HepG2 (cell line): ENCODE results near the gene CNTN2. TPM values are rescaled to one million over a fixed set of nuclear protein-coding genes. Genes with fewer than 3 reads are reported as not detected.

Experiments used
- GMEB2 ChIP-seq: IDR thresholded peaks from 2 replicates; pipeline ENCODE4 v1.6.1; 2016; ENCODE audit warnings: missing biosample characterization, missing genetic modification reagents, low read depth
- KDM5B ChIP-seq: sonication (generic); formaldehyde crosslinking; IDR thresholded peaks from 2 replicates; pipeline ENCODE4 v1.4.0; 2020; ENCODE audit warnings: missing genetic modification reagents, mild to moderate bottlenecking, borderline replicate concordance
- PAF1 ChIP-seq: IDR thresholded peaks from 2 replicates; pipeline ENCODE4 v1.6.1; 2016; ENCODE audit warnings: missing genetic modification reagents, missing compliant biosample characterization
- SALL2 ChIP-seq: sonication (generic); formaldehyde crosslinking; IDR thresholded peaks from 2 replicates; pipeline ENCODE4 v1.8.1; 2023; ENCODE audit warnings: mild to moderate bottlenecking, missing genetic modification reagents, inconsistent platforms
- SIN3A ChIP-seq: IDR thresholded peaks from 2 replicates; pipeline ENCODE4 v1.6.1; 2011; ENCODE audit warnings: low read depth, mild to moderate bottlenecking, control low read depth, low read length, borderline replicate concordance
- TOPORS ChIP-seq: sonication (generic); formaldehyde crosslinking; IDR thresholded peaks from 2 replicates; pipeline ENCODE4 v1.8.0; 2023; ENCODE audit warnings: mild to moderate bottlenecking, missing genetic modification reagents
- ZNF333 ChIP-seq: sonication (generic); formaldehyde crosslinking; IDR thresholded peaks from 2 replicates; pipeline ENCODE4 v1.4.0; 2020; ENCODE audit warnings: mild to moderate bottlenecking, missing genetic modification reagents, borderline replicate concordance
- ZNF354B ChIP-seq: sonication (generic); formaldehyde crosslinking; IDR thresholded peaks from 2 replicates; pipeline ENCODE4 v1.8.0; 2022; ENCODE audit warnings: mild to moderate bottlenecking, missing genetic modification reagents
- ZNF570 ChIP-seq: sonication (generic); formaldehyde crosslinking; IDR thresholded peaks from 2 replicates; pipeline ENCODE4 v1.4.0; 2020; ENCODE audit warnings: mild to moderate bottlenecking, missing genetic modification reagents, borderline replicate concordance
- polyA plus RNA-seq, 8 experiments: library from polyadenylated mRNA; depleted of rRNA in 3 of 8; stranded (reverse) in 7 of 8; unstranded in 1 of 8; fragments of >200 nt; fragmentation: Illumina TruSeq in 4 of 8; extraction: Trizol in 4 of 8; gene quantifications; 2 replicates each; pipeline versions ENCODE4 v1.2.1 to v1.2.3, GENCODE V29; 2011 to 2016; ENCODE audit warnings: low read depth in 4 of 8, missing spikeins in 1 of 8, mixed read lengths in 1 of 8; ENCODE audit not compliant: insufficient read depth in 1 of 8
- total RNA-seq, 5 experiments: library from RNA; depleted of rRNA; stranded (reverse); fragments of >200 nt; fragmentation: Illumina TruSeq; extraction: Trizol; gene quantifications; 2 replicates each; pipeline ENCODE4 v1.2.3, GENCODE V29; 2016; ENCODE audit warnings: low read depth in 1 of 5
- TF ChIP-seq, protein P1 (sequence below): sonication (generic); formaldehyde crosslinking; IDR thresholded peaks from 2 replicates; pipeline ENCODE4 v1.4.0; 2020; ENCODE audit warnings: missing genetic modification reagents

CNTN2 gene
- total and polyA plus RNA-seq, 2 of the 13 experiments (the other 11 are each of a cell fraction or from before 2014, with no cell fraction given) = not detected

GRCh38 chr1:205003358-205004131, 39.5 kb upstream of the CNTN2 start (continued):
- TF ChIP-seq PAF1 (CRISPR knock-in tag) = no peak
- no peak for TF ChIP-seq GMEB2 (CRISPR knock-in tag)
- TF ChIP-seq, protein P1, sequence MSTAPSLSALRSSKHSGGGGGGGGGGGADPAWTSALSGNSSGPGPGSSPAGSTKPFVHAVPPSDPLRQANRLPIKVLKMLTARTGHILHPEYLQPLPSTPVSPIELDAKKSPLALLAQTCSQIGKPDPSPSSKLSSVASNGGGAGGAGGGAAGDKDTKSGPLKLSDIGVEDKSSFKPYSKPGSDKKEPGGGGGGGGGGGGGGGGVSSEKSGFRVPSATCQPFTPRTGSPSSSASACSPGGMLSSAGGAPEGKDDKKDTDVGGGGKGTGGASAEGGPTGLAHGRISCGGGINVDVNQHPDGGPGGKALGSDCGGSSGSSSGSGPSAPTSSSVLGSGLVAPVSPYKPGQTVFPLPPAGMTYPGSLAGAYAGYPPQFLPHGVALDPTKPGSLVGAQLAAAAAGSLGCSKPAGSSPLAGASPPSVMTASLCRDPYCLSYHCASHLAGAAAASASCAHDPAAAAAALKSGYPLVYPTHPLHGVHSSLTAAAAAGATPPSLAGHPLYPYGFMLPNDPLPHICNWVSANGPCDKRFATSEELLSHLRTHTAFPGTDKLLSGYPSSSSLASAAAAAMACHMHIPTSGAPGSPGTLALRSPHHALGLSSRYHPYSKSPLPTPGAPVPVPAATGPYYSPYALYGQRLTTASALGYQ = no peak
- no peak for TF ChIP-seq ZNF354B (CRISPR knock-in tag)
- TF ChIP-seq KDM5B = no peak
- TF ChIP-seq ZNF333 (CRISPR knock-in tag) = no peak
- no peak for TF ChIP-seq SALL2 (CRISPR knock-in tag)
- no peak for TF ChIP-seq SIN3A
- no peak for TF ChIP-seq TOPORS (CRISPR knock-in tag)
- TF ChIP-seq ZNF570 (CRISPR knock-in tag) = no peak
